ENCODE data around the gene FKBP2.

Gene FKBP2

DNA sequence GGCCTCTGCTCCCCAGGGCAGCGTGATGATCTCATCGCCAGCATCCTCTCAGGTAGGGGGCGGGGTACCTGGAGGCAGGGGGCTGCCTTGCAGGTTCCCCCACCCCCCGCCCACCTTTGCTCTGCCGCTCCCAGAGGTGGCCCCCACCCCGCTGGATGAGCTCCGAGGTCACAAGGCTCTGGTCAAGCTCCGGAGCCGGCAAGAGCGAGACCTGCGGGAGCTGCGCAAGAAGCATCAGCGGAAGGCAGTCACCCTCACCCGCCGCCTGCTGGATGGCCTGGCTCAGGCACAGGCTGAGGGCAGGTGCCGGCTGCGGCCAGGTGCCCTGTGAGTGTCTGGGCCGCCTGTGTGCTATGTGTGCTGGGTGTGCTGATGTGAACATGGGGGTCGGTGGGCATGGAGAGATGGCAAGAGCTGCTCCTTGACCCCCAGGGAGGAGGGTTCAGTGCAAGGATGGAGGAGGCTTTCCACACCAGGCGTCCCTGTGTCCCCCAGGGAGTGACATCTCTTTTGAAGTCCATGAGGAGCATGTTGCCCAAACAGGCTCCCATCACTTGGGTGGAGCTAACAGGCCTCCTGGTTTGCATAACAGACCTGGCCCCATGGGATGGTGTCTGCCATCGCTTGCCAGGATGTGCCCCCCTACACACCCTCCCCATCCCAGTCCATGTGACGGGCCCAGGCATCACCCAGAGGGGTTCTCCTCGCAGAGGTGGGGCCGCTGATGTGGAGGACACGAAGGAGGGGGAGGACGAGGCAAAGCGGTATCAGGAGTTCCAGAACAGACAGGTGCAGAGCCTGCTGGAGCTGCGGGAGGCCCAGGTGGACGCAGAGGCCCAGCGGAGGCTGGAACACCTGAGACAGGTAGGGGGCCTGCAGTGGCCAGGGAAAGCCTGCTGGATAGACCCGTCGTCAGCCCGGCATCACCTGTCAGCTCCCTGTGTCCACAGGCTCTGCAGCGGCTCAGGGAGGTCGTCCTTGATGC is 24.6 kb downstream of the FKBP2 start:
- no peak for DNase-seq

DNA sequence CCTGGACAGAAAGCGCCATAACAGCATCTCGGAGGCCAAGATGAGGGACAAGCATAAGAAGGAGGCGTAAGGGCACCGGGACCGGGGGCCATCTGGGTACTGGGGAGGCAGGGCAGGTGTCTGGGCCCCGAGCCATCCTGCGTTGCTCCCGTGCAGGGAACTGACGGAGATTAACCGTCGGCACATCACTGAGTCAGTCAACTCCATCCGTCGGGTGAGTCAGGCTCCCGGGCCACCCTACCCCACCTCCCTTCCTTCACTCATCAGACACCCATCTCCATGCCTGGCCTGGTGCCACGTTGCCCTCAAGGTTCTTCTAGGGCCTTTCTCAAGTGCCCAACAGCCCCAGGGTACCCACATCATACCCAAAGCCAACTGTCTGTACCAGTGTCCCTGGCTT is 25.4 kb downstream of the FKBP2 start:
- no peak for DNase-seq

- no peak for DNase-seq
Observed at GRCh38 chr11:64267207-64267945, 26.5 kb downstream of the FKBP2 start.

DNA sequence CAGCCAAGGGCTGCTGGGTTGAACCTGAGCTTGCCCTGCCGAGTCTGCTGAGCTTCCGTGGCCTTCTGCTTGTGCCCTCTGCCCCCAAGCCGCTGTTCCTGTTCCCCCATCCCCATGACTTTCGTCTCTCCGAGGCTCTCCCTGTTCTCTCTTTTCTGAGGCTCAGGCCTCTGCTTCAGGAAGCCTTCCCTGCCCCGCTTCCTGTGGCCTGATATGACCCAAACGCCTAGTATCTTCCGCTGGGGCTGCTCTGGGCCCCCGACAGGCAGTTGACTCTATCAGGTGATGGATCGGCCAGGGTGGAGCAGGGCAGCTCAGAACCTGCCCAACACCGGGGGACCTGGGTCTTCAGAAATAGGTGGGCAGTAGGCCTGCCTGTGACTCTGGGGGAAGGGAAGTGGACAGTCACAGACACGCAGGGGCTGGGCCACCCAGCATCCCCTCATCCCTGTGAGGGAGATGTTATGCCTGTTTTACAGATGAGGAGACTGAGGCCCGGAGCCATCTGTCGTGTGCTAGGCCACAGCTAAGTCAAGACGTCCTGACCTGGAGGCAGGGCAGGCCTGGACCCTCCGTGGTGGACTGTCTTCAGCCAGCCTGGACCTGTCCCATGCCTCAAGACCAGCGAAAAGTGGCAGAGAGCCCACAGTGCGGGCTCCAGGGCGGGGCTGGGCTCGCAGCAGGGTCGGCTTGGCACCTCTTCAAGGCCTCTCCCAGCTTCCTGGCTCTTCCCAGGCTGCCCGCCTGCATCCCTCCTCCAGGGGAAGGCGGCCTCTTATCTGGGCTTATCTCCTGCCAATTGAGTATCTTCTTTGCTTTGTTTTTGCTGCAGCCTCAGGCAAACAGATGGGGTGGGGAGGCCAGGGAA is 27.4 kb downstream of the FKBP2 start:
- DNase-seq: no peak

- no peak for DNase-seq
Observed at GRCh38 chr11:64268893-64269539, 28.1 kb downstream of the FKBP2 start.

- peak; percentile 99 for DNase-seq
Observed at GRCh38 chr11:64269540-64270220, 28.8 kb downstream of the FKBP2 start.

DNA sequence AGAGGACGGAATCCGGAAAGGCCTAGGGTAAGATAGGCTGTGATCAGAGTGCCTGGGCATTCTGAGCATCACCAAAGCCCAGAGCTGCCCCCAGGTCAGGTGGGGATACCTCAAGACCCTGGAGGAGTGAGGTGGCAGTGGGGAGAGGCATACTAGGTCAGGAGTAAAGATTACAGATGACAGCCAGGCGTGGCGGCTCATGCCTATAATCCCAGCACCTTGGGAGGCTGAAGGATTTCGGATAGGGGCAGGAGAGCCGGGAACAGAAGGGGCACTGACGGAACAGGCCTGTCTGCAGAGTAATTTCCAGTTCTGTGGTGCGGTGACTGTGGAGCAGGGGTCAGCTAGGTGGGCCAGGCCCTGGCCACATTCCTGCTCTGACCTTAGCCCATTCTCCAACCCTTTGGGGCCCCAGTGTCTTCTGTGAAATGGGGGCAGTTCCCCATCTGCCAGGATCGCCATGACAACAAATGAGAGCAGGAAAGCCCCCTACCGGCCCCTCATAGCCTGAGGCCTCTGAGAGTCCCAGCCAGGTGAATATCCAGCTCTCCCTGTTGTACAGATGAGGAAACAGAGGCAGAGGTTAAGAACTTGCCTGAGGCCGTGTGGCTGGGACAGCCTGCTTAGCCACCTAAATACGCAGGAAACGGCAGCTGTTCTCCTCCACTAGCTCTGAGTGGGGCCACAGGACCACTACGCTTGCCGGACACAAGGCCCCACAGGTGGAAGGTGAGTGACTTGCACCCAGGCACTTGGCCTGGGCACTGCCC is 34.3 kb downstream of the FKBP2 start:
- DNase-seq: no peak

DNA sequence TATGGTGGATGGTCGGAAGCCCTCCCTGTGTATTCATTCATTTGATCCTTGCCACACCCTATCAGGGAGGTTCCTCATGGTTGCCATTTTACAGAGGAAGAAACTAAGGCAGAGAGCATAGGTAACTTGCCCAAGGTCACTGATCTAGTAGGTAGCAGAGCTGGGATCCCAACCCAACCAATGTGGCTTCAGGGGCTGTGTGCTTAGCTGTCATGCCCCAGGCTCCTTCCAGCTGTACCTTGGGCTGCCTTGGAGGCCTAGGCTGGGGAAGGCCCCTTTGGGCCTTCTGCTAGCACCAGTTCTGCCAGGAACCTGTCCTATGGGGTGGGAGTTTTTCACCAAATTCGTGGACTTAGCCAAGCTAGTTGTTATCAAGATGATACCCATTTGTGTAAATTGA is 34.9 kb downstream of the FKBP2 start:
- no peak for DNase-seq

- no peak for DNase-seq
Observed at GRCh38 chr11:64276653-64277431, 35.9 kb downstream of the FKBP2 start.

DNA sequence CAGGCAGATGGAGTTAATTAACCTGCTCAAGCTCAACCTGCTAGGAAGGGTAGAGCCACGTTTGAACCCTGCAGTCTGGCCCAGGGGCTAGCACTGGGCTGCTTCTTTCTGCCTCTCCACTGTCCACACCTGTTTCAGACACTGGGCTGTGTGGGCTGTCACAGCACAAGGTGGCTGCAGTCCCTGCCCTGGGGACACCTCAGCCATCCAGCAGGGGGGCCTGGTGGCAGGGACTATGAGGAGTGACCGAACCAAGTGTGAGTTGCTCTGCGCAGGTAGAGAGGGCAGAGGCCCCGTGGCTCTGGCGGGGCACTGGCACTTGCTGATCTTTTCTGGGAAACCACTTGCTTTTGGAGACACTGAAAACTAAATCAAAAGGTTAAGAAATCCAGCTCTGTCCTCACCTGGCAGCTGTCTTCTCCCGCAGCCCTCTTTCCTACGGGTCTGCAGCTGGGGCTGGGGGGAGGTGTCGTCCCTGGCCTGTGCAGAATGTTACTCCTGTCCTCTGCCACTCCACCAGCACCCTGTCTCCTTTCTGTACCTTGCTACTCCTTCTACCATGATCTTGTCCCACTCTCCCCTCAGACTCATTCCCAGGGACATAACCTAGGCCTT is 37.8 kb downstream of the FKBP2 start:
- DNase-seq: no peak

DNA sequence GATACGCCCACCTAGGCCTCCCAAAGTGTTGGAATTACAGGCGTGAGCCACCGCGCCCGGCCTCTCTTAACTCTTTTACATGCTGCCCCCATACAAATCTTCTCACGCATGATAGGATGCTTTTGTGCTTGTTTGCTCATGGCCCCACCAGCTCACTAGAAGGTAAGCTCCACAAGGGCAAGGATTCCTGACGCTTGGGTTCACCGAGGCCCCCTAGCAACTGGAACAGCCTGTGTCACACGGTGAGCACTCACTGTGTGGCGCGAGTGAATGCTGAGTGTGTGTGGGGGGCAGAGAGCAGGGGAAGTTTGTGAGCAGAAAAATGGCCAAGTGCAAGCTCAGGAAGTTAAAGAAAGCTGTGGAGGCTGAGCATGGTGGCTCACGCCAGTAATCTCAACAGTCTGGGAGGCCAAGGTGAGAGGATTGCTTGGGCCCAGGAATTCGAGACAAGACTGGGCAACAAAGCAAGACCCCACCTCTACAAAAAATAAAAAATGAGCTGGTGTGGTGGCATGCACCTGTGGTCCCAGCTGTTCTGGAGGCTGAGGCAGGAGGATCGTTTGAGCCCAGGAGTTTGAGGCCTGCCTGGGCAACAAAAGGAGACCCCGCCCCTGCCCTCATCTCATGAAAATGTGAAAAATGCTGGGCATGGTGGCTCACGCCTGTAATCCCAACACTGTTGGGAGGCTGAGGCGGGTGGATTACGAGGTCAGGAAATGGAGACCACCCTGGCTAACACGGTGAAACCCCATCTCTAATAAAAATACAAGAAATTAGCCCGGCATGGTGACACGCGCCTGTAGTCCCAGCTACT is 41.3 kb downstream of the FKBP2 start:
- DNase-seq: no peak

DNA sequence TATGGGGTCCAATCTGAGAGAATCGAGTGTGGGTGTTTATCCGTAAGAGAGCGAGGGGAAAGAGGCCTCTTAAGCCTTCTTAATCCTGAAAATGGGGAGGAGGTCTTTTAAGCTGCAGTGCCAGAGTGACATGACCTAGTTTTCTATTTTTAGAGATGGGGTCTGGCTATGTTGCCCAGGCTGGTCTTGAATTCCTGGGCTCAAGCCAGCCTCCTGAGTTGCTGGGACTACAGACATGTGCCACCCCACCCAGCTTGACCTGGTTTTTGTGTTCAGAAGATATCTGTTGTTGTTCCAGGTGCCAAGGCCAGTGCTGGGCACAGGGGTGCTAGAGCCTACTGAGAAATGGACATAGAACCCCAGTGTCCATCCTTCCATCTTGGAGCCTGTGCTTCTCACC is 42.2 kb downstream of the FKBP2 start:
- DNase-seq: no peak

DNA sequence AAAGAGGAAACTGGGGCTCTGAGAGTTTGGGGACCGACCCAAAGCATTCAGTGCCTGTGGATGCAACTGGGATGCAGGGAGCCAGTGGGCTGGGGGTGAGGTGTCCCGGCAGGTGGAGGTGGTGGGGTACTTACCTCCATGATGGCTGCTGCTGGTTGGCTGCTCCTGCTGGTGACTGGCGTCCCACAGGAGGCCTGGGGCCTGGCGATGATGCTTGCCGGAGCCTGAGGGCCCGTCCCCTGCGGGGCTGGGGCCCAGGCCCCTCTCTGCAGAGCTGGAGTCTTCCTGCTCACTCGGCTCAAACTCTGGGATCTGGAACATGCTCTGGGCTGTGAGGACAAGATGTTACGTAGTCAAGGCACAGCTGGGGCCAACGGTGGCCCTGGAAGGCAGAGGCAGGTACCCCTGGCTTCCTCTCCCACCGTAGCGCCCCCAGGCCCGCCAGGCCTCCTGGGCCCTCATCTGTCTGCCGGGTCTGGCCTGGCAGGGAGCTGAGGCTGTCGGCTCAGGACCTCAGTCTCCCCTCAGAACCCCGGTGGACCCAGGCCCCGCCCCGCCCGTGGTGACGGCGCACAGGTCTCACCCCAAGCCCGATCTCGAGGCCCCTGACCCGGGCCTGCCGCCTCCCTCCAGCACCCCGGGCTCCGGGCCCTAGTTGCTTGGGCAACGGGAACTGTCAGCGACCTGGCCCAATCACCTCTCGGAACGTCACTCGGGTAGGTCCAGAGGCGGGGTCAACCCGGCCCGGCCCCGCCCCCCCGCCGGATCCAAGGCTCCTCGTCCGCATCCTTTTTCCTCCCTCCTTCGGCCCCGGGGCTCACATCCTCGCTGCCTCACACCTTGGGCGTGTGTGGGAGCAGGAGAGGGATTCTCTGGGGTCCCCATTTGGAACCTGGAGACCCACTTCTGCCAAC is 43.4 kb downstream of the FKBP2 start, which contains the start of gene BAD:
Gene BAD, minus strand, starts transcription at position 618 of the 914 bp plus-strand sequence. Its CDS starts 297 bp downstream, at position 321.
- DNase-seq: peak; percentile 96

DNA sequence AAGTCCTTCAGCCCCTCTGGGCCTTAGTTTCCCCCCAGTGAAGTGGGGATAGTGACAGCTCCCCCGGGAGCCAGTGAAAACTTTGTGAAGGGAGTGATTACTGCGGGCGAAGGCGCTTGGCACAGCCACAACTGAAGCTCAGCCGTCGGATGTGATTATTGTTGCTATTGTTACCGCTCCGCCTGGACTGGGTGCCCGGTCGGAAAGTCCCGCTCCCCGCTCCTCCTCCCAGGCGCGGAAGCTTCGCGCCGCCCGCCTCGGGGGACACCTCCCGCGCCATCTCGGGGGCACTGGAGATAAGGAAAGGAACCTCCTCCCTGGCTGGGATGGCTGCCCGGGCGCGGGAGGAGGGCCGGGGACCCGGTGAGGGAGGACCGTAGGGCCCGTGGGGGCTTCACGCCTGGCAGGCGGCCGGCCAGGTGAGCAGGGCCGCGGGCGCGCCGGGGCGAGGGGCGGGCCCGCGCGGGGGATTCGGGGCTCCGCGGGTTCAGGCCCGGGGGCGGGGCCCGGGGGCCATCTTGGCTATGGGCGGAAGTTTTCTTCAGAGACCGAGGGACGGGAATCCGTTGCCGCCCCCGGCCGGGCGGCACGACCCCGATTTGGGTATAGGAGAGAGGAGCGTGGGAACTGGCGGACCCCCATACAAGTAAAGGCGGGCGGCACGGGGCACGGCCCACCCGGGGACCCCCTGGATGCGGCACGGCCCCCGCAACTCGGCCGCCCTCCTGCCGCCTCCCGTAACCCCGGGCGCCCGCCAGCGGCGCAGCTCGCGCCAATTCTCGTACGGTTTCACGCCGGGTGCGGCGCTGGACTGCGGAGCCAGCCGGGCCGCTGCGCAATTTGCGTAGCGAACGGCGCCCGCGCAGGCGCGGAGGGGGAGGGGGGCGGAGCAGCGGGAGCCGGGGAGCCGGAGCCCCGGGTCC is 44.3 kb downstream of the FKBP2 start, which contains the start of gene GPR137:
Gene GPR137, plus strand, starts transcription at position 887 of the 923 bp plus-strand sequence. CDS start 677 bp downstream, outside the sequence.
- DNase-seq: peak; percentile 100

GRCh38 chr11:64285885-64286800 is 45.2 kb downstream of the FKBP2 start:
- peak; percentile 65 for DNase-seq
